LoVo (cell line): ENCODE measurements around the gene SETX.

Source experiments
- DNase-seq: peaks from one replicate; pipeline ENCODE4 v3.0.0-alpha.2; 2016; ENCODE audit warnings: low spot score

The SETX gene

GRCh38 chr9:132351404-132352045, 3.3 kb downstream of the SETX start:
- DNase-seq: no peak

GRCh38 chr9:132350861-132351315, 3.9 kb downstream of the SETX start:
- DNase-seq: no peak

- DNase-seq: no peak
Observed at GRCh38 chr9:132348676-132349075, 6.1 kb downstream of the SETX start.

GRCh38 chr9:132346177-132346576, 8.6 kb downstream of the SETX start:
- no peak for DNase-seq

GRCh38 chr9:132341177-132341840, 13.5 kb downstream of the SETX start:
- no peak for DNase-seq

- no peak for DNase-seq
Observed at GRCh38 chr9:132334364-132334763, 20.4 kb downstream of the SETX start.

GRCh38 chr9:132333556-132333955, 21.2 kb downstream of the SETX start:
- DNase-seq: no peak

GRCh38 chr9:132328580-132328979, 26.2 kb downstream of the SETX start:
- no peak for DNase-seq

GRCh38 chr9:132327537-132327936, 27.2 kb downstream of the SETX start:
- no peak for DNase-seq

GRCh38 chr9:132324425-132324824, 30.4 kb downstream of the SETX start:
- DNase-seq: no peak

GRCh38 chr9:132319421-132320110, 35.2 kb downstream of the SETX start:
- DNase-seq: no peak

- DNase-seq: no peak
Observed at GRCh38 chr9:132312873-132313272, 41.9 kb downstream of the SETX start.

GRCh38 chr9:132312426-132312825, 42.4 kb downstream of the SETX start:
- DNase-seq: no peak

- no peak for DNase-seq
Observed at GRCh38 chr9:132311978-132312377, 42.8 kb downstream of the SETX start.

GRCh38 chr9:132309056-132309455, 45.7 kb downstream of the SETX start:
- DNase-seq: no peak

- DNase-seq: no peak
Observed at GRCh38 chr9:132301521-132301920, 53.3 kb downstream of the SETX start.

GRCh38 chr9:132299221-132299620, 55.6 kb downstream of the SETX start:
- DNase-seq: no peak

GRCh38 chr9:132295181-132295580, 59.6 kb downstream of the SETX start:
- DNase-seq: no peak

GRCh38 chr9:132293145-132293721, 61.6 kb downstream of the SETX start:
- DNase-seq: no peak

- DNase-seq: no peak
Observed at GRCh38 chr9:132288966-132289365, 65.8 kb downstream of the SETX start.

GRCh38 chr9:132288361-132288760, 66.4 kb downstream of the SETX start:
- DNase-seq: no peak

- no peak for DNase-seq
Observed at GRCh38 chr9:132287256-132287760, 67.5 kb downstream of the SETX start.

GRCh38 chr9:132283863-132284262, 70.9 kb downstream of the SETX start:
- no peak for DNase-seq
